GM12878 (cell line): Measurements from ENCODE around the gene BEAN1. TPM values are rescaled to one million over a fixed set of nuclear protein-coding genes. Genes with fewer than 3 reads are reported as not detected.

Experiments used
- ATAC-seq: fragments of 200-7000 bp; cut with Tn5 transposase; 3 replicates; pipeline ENCODE4 v1.9.1; 2020; ENCODE audit warnings: mild to moderate bottlenecking, moderate library complexity
- BruUV-seq: library from RNA; stranded (reverse); fragments of 400-500 nt; replicated peaks from 2 replicates; lab custom pipeline; 2021; lab: Mats Ljungman, UMichigan
- CTCF ChIA-PET: fragments of 300-600 bp; sonication (Branson Sonifier 250); formaldehyde crosslinking; extraction: SDS; loops from one replicate; lab custom pipeline; 2021; ENCODE audit warnings: inconsistent platforms; lab: Yijun Ruan, JAX
- POLR2A ChIA-PET: fragments of 350-600 bp; formaldehyde crosslinking; extraction: SDS; loops from one replicate; lab custom pipeline; 2021; ENCODE audit warnings: inconsistent platforms; lab: Charles Lee
- RAD21 ChIA-PET: fragments of 300-600 bp; sonication (Branson Sonifier 250); formaldehyde crosslinking; loops from one replicate; lab custom pipeline; 2023; ENCODE audit warnings: antibody characterized with exemption; ENCODE audit not compliant: unreplicated experiment; lab: Charles Lee
- SMC1A ChIA-PET: fragments of 300-600 bp; sonication (Branson Sonifier 250); formaldehyde crosslinking; loops from one replicate; lab custom pipeline; 2023; ENCODE audit not compliant: unreplicated experiment, uncharacterized antibody; lab: Charles Lee
- DNase-seq: peaks from one replicate; pipeline ENCODE4 v3.0.0-alpha.2; 2011; ENCODE audit warnings: low read depth, low spot score
- FAIRE-seq: peaks from 3 replicates; lab custom pipeline; 2011; peaks lifted over from hg19 to GRCh38; lab: Jason Lieb, UNC
- H2AFZ ChIP-seq: 2 replicates; pipeline ENCODE4 v1.6.0; 2011; ENCODE audit warnings: low read depth, low read length, control low read depth; ENCODE audit not compliant: control insufficient read depth
- H3K27ac ChIP-seq: 2 replicates; pipeline ENCODE4 v1.5.1; 2011; ENCODE audit warnings: control low read depth; ENCODE audit not compliant: control insufficient read depth, insufficient read depth
- H3K27me3 ChIP-seq, 2 experiments: replicated peaks in 1 of 2; 2 replicates each; pipeline versions ENCODE4 v1.6.0 to v1.6.1; 2011; ENCODE audit warnings: low read length in 1 of 2; ENCODE audit not compliant: control insufficient read depth in 2 of 2, insufficient read depth in 2 of 2
- H3K36me3 ChIP-seq, 2 experiments: 2 replicates each; pipeline ENCODE4 v1.5.1; 2011; ENCODE audit warnings: low read length in 1 of 2; ENCODE audit not compliant: control insufficient read depth in 2 of 2, insufficient read depth in 2 of 2
- H3K4me1 ChIP-seq: 2 replicates; pipeline ENCODE4 v1.6.1; 2011; ENCODE audit warnings: mild to moderate bottlenecking, low read length, moderate library complexity, mixed read lengths; ENCODE audit not compliant: control insufficient read depth, insufficient read depth
- H3K4me2 ChIP-seq: 2 replicates; pipeline ENCODE4 v1.6.0; 2011; ENCODE audit warnings: control low read depth; ENCODE audit not compliant: control insufficient read depth, insufficient read depth
- H3K4me3 ChIP-seq: fragments of 200-600 bp; sonication (generic); 2 replicates; pipeline ENCODE4 v1.5.1; 2016
- H3K79me2 ChIP-seq: 2 replicates; pipeline ENCODE4 v1.6.0; 2011; ENCODE audit warnings: low read length; ENCODE audit not compliant: control insufficient read depth, insufficient read depth
- H3K9ac ChIP-seq: 2 replicates; pipeline ENCODE4 v1.8.0; 2011; ENCODE audit warnings: low read length, control low read depth, mixed read lengths; ENCODE audit not compliant: control insufficient read depth, insufficient read depth
- H3K9me3 ChIP-seq: replicated peaks from 3 replicates; pipeline ENCODE4 v1.5.1; 2011; ENCODE audit warnings: mild to moderate bottlenecking, low read length; ENCODE audit not compliant: control insufficient read depth, insufficient read depth
- H4K20me1 ChIP-seq: 2 replicates; pipeline ENCODE4 v1.6.0; 2011; ENCODE audit not compliant: control insufficient read depth, insufficient read depth
- FOXM1 ChIP-seq: IDR thresholded peaks from 2 replicates; pipeline ENCODE4 v1.6.1; 2012; ENCODE audit warnings: low read depth, mild to moderate bottlenecking, inconsistent platforms, low read length, moderate library complexity
- RAD21 ChIP-seq: IDR thresholded peaks from 2 replicates; pipeline ENCODE4 v1.6.1; 2011; ENCODE audit warnings: mild to moderate bottlenecking, low read depth, low read length, moderate library complexity; ENCODE audit not compliant: insufficient read depth
- SUPT20H ChIP-seq: IDR thresholded peaks from 2 replicates; pipeline ENCODE4 v1.6.1; 2011; ENCODE audit warnings: low read depth, mild to moderate bottlenecking, low read length, moderate library complexity, borderline replicate concordance; ENCODE audit not compliant: control insufficient read depth
- WGBS: methylation state at CpG from one replicate; pipeline ENCODE4 v1.1.6; 2016; ENCODE audit warnings: low lambda C conversion rate; ENCODE audit not compliant: insufficient replicate concordance, insufficient coverage; ENCODE audit errors: missing lambda C conversion rate; 5-methylcytosine and 5-hydroxymethylcytosine counted together
- in situ Hi-C: fragments of 300-500 bp; cut with MboI; formaldehyde crosslinking; loops from 9 replicates; pipeline ENCODE4 v1.14.3; 2018; ENCODE audit warnings: mixed read lengths
- intact Hi-C: fragments of 100-400 bp; cut with micrococcal nuclease; formaldehyde crosslinking; loops from one replicate; pipeline ENCODE4 v1.14.2; 2022; ENCODE audit not compliant: unreplicated experiment
- polyA plus RNA-seq, 11 experiments: library from polyadenylated mRNA; depleted of rRNA in 4 of 11; unstranded in 6 of 11; stranded (reverse) in 5 of 11; fragments of >200 nt; fragmentation: Nextera tagmentation in 4 of 11; fragmentation: Illumina TruSeq in 1 of 11; extraction: Ambion mirVana in 4 of 11; extraction: Trizol in 1 of 11; gene quantifications; 1 replicate in 1 of 11; 2 replicates in 10 of 11; pipeline versions ENCODE4 v1.2.1 to v1.2.3, GENCODE V29; 2011 to 2016; ENCODE audit warnings: inconsistent platforms in 2 of 11, missing spikeins in 2 of 11, low read depth in 1 of 11
- total RNA-seq, 4 experiments: library from RNA; depleted of rRNA in 3 of 4; stranded (reverse); fragments of >200 nt in 3 of 4; fragmentation: Illumina TruSeq in 1 of 4; extraction: Trizol in 1 of 4; gene quantifications; 2 replicates each; pipeline versions ENCODE4 v1.2.1 to v1.2.3, GENCODE V29; 2013 to 2021
- TF ChIP-seq, protein P1 (sequence below), 3 experiments: IDR thresholded peaks in 2 of 3; conservative IDR thresholded peaks in 1 of 3; 2 replicates each; pipeline ENCODE4 v1.5.1; 2011; ENCODE audit warnings: low read depth in 3 of 3, low read length in 3 of 3, mild to moderate bottlenecking in 3 of 3, control low read depth in 2 of 3, moderate library complexity in 2 of 3, inconsistent platforms in 1 of 3, mixed read lengths in 1 of 3; ENCODE audit not compliant: control insufficient read depth in 2 of 3, insufficient read depth in 1 of 3; ENCODE audit errors: extremely low read depth in 1 of 3

BEAN1 gene
- total and polyA plus RNA-seq, 10 of the 15 experiments (the other 5 are each of a cell fraction or from before 2014, with no cell fraction given), result not detected

- Histone ChIP-seq H3K4me1 (peaks cover 5% of the 10 kb centered on the region), H3K27ac (no peak overlapping the region), H4K20me1 (no peaks in the 10 kb centered on the region), H3K27me3 (no peaks in the 10 kb centered on the region), H3K4me3 (no peak overlapping the region), H3K79me2 (no peaks in the 10 kb centered on the region), H3K36me3 (no peaks in the 10 kb centered on the region), H3K9ac (no peak overlapping the region), H3K9me3 (no peaks in the 10 kb centered on the region), H3K4me2 (no peak overlapping the region), H2AFZ (no peak overlapping the region)
- intact Hi-C loops, result loop anchor here (5.0 kb wide), 1 partner anchor 127 kb away; no protein-coding TSS in a partner anchor
- FAIRE-seq (no peak), ATAC-seq (peak; percentile 53), DNase-seq (no peak)
- 37% methylated on average over 15 of the region's 15 CpGs for WGBS
- in situ Hi-C loops, result no loop called here
- no peak for TF ChIP-seq FOXM1
- TF ChIP-seq RAD21, result 0 out of 2 replicates have a peak, but pooled peaks have one; percentile 9
- TF ChIP-seq, protein P1, sequence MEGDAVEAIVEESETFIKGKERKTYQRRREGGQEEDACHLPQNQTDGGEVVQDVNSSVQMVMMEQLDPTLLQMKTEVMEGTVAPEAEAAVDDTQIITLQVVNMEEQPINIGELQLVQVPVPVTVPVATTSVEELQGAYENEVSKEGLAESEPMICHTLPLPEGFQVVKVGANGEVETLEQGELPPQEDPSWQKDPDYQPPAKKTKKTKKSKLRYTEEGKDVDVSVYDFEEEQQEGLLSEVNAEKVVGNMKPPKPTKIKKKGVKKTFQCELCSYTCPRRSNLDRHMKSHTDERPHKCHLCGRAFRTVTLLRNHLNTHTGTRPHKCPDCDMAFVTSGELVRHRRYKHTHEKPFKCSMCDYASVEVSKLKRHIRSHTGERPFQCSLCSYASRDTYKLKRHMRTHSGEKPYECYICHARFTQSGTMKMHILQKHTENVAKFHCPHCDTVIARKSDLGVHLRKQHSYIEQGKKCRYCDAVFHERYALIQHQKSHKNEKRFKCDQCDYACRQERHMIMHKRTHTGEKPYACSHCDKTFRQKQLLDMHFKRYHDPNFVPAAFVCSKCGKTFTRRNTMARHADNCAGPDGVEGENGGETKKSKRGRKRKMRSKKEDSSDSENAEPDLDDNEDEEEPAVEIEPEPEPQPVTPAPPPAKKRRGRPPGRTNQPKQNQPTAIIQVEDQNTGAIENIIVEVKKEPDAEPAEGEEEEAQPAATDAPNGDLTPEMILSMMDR (IDR thresholded peaks at IDR 0.05 in 2 of 3, conservative IDR thresholded peaks at IDR 0.05 in 1 of 3; ENCODE audit: control insufficient read depth in 2 of 3, extremely low read depth in 1 of 3, insufficient read depth in 1 of 3, low read depth in 3 of 3, low read length in 3 of 3), result peak in 1 of 3 experiments; percentile 22; a peak in 1 of 6 replicates
- no peak for TF ChIP-seq SUPT20H
- SMC1A ChIA-PET, result interaction anchor here (0.9 to 1.1 kb wide), 4 partner anchors 25 to 105 kb away, joined by 3 to 4 read pairs (median 4); no protein-coding TSS in a partner anchor
- POLR2A ChIA-PET, result interaction anchor here (1.3 kb wide), 1 partner anchor 106 kb away, joined by 3 read pairs; no protein-coding TSS in a partner anchor
- CTCF ChIA-PET, result interaction anchor here (0.9 to 10.4 kb wide), 12 partner anchors 9 to 127 kb away, joined by 3 to 118 read pairs (median 4); partner anchors contain the start of gene CKLF
- no TSS peak for BruUV-seq
- RAD21 ChIA-PET, result interaction anchor here (1.3 to 3.1 kb wide), 3 partner anchors 78 to 105 kb away, joined by 3 to 12 read pairs (median 9); no protein-coding TSS in a partner anchor
These were observed 57.5 kb downstream of the BEAN1 start for GRCh38 chr16:66484453-66485213.
